AG10803 (cell line): Measurements from ENCODE around the gene DOCK8.

ENCODE experiments used
- DNase-seq: peaks from one replicate; pipeline ENCODE4 v3.0.0; 2010; ENCODE audit warnings: low read depth
- H3K4me3 ChIP-seq: 2 replicates; pipeline ENCODE4 v1.5.1; 2011; ENCODE audit warnings: mild to moderate bottlenecking, low read length, control low read depth
- CTCF ChIP-seq: conservative IDR thresholded peaks from 2 replicates; pipeline ENCODE4 v1.5.1; 2011; ENCODE audit warnings: mild to moderate bottlenecking, low read length, control low read depth, inconsistent platforms

The DOCK8 gene

DNA sequence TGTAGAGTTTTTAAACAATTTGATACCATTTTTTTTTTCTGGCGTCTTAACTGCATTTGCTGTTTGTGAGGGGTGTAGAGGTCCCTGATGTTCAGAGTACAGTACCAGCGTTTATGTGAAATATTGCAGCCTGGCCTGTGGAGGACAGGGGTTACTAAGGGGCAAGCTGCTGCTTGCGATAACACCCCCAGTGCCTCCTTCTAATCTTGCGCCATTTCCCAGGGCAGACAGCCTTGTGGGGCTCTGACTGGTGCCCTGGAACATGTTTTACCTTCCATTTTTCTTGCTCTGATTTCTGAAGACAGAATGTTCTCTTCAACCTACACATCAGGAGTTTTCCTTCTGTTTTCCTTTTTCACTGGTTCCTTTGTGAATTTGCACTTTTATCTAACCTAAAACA lies 142.9 kb downstream of the DOCK8 start:
- DNase-seq = no peak
- no peak for TF ChIP-seq CTCF
- H3K4me3 ChIP-seq = no peak overlapping the region

GRCh38 chr9:362561-363273 lies 148.1 kb downstream of the DOCK8 start:
- H3K4me3 ChIP-seq = no peak overlapping the region
- no peak for DNase-seq
- TF ChIP-seq CTCF = no peak

DNA sequence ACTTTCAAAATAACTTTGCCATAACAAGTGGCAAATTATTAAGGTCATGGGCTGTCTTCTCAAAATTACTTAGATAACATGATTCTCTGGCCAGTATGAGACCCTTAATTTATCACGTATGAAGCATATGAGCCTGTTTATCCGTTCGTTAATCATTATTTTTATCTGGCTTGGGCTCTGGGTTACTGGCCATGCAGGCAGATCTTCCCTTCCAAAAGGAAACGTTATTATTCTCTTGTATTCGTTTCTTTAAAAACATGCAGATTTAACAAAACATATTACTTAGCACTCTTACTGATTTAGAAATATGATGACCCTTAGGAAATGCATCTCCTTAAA lies 148.6 kb downstream of the DOCK8 start:
- no peak overlapping the region for H3K4me3 ChIP-seq
- no peak for TF ChIP-seq CTCF

DNA sequence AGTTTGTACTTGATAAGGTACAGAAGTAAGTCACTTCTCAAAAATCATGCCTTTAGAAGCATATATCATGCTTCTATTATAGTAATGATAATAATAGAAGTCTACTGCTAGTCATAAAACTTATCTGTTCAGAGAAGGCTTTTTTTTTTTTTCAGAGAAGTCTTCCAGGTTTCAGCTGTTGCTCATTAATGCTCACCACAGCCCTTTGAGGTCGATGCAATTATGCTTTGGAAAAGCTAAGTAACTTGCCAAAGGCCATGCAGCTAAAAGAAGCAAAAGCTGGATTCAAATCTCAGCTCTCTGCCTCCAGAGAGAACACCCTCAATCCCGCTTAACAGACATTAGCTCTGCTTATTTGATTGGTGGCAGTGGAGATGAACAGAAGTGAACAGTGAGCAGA lies 150.8 kb downstream of the DOCK8 start:
- TF ChIP-seq CTCF = no peak
- DNase-seq = no peak
- H3K4me3 ChIP-seq = no peak overlapping the region

More for the DNA sequence above, 148.6 kb downstream of the DOCK8 start:
- DNase-seq = no peak

GRCh38 chr9:366620-367019 lies 152.0 kb downstream of the DOCK8 start:
- no peak overlapping the region for H3K4me3 ChIP-seq
- no peak for DNase-seq
- TF ChIP-seq CTCF = no peak

DNA sequence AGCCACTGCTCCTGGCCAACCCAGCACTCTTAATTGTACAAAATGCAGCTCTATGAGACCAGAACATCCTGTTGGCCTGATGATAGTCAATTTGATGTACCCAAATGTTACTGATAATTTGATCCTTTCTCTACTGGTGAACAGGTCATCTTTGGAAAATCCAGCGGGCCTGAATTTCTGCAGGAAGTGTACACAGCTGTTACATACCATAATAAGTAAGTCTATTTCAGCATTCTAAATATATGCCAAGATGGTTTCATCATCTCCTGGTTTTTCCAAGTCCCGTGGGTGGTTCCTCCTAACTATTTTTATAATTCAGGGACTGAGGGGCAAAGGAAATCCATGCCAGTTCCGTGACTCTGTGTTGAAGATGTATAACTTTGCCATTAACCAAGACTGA lies 155.4 kb downstream of the DOCK8 start:
- no peak overlapping the region for H3K4me3 ChIP-seq
- TF ChIP-seq CTCF = no peak

DNA sequence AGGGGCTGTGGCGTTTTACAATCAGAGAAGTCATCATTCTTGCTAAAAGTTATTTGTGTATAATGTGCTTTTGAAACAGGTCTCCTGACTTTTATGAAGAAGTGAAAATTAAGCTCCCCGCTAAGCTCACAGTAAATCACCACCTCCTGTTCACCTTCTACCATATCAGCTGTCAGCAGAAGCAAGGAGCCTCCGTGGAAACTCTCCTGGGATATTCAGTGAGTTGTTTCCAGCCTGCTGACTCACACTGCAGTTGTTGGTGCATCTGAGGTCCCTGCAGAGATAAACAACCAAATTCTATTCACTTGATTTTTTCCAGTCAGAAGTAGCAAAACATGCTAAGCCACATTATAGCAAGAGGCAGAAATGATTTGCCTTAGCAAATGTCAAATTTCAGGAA lies 156.7 kb downstream of the DOCK8 start:
- TF ChIP-seq CTCF = no peak
- no peak for DNase-seq
- no peak overlapping the region for H3K4me3 ChIP-seq

More for the DNA sequence above, 155.4 kb downstream of the DOCK8 start:
- no peak for DNase-seq
